SK-N-SH (cell line): ENCODE results near the gene CCDC87. TPM values are rescaled to one million over a fixed set of nuclear protein-coding genes. Genes with fewer than 3 reads are reported as not detected.

ENCODE experiments used
- CTCF ChIA-PET: fragments of 300-600, 350-600 bp; formaldehyde crosslinking; extraction: SDS; loops from one replicate; lab custom pipeline; 2021; lab: Yijun Ruan, JAX
- POLR2A ChIA-PET: fragments of 350-600 bp; sonication (Branson Sonifier 250); formaldehyde crosslinking; extraction: SDS; loops from one replicate; lab custom pipeline; 2020; ENCODE audit warnings: antibody characterized with exemption, inconsistent platforms; lab: Yijun Ruan, JAX
- DNase-seq: peaks from one replicate; pipeline ENCODE4 v3.0.0; 2012
- H2AFZ ChIP-seq: fragments of 200-600 bp; sonication (generic); 2 replicates; pipeline ENCODE4 v1.8.1; 2016; ENCODE audit warnings: antibody characterized with exemption, mild to moderate bottlenecking, low read depth
- H3F3A ChIP-seq: fragments of 200-600 bp; sonication (generic); replicated peaks from 2 replicates; pipeline ENCODE3; 2016; ENCODE audit warnings: antibody characterized with exemption, mild to moderate bottlenecking; ENCODE audit not compliant: insufficient read depth
- H3K27ac ChIP-seq, 2 experiments: fragments of 200-500 bp in 1 of 2; fragments of 200-600 bp in 1 of 2; sonication (Bioruptor generic) in 1 of 2; sonication (generic), shearing (Covaris generic) in 1 of 2; 2 replicates each; pipeline versions ENCODE4 v1.5.1 to v1.6.1; 2014 to 2016; ENCODE audit warnings: low read depth in 2 of 2, inconsistent platforms in 1 of 2, low read length in 1 of 2, mild to moderate bottlenecking in 1 of 2, mixed read lengths in 1 of 2
- H3K27me3 ChIP-seq: fragments of 200-600 bp; sonication (generic), shearing (Covaris generic); 2 replicates; pipeline ENCODE4 v1.6.1; 2016; ENCODE audit warnings: mixed run types; ENCODE audit not compliant: insufficient read depth
- H3K36me3 ChIP-seq, 2 experiments: fragments of 200-500 bp in 1 of 2; fragments of 200-600 bp in 1 of 2; sonication (Bioruptor generic) in 1 of 2; sonication (generic) in 1 of 2; replicated peaks in 1 of 2; 2 replicates each; pipeline versions ENCODE3 to v1.5.1; 2014 to 2016; ENCODE audit warnings: low read length in 1 of 2, mild to moderate bottlenecking in 1 of 2; ENCODE audit not compliant: insufficient read depth in 2 of 2, control insufficient read depth in 1 of 2
- H3K4me1 ChIP-seq, 2 experiments: fragments of 200-500 bp in 1 of 2; fragments of 200-600 bp in 1 of 2; sonication (Bioruptor generic) in 1 of 2; sonication (generic), shearing (Covaris generic) in 1 of 2; 2 replicates each; pipeline versions ENCODE4 v1.5.1 to v1.6.1; 2014 to 2016; ENCODE audit warnings: low read depth in 1 of 2, low read length in 1 of 2, mixed run types in 1 of 2; ENCODE audit not compliant: insufficient read depth in 2 of 2, control insufficient read depth in 1 of 2
- H3K4me2 ChIP-seq: fragments of 200-600 bp; sonication (generic), shearing (Covaris generic); 2 replicates; pipeline ENCODE4 v1.6.1; 2017; ENCODE audit warnings: mixed run types
- H3K4me3 ChIP-seq, 2 experiments: fragments of 200-500 bp in 1 of 2; fragments of 200-600 bp in 1 of 2; sonication (Bioruptor generic) in 1 of 2; sonication (generic), shearing (Covaris generic) in 1 of 2; 2 replicates each; pipeline versions ENCODE4 v1.5.1 to v1.8.1; 2014 to 2016; ENCODE audit warnings: low read depth in 2 of 2, inconsistent platforms in 1 of 2, low read length in 1 of 2, mild to moderate bottlenecking in 1 of 2, mixed read lengths in 1 of 2, moderate library complexity in 1 of 2
- H3K79me2 ChIP-seq: fragments of 200-600 bp; sonication (generic); 2 replicates; pipeline ENCODE4 v1.8.1; 2017; ENCODE audit warnings: mild to moderate bottlenecking; ENCODE audit not compliant: insufficient read depth
- H3K9ac ChIP-seq: fragments of 200-600 bp; sonication (generic); 2 replicates; pipeline ENCODE4 v1.6.1; 2017; ENCODE audit warnings: mixed run types
- H3K9me2 ChIP-seq: fragments of 200-600 bp; sonication (generic); 2 replicates; pipeline ENCODE4 v1.6.1; 2017; ENCODE audit warnings: mixed run types
- H3K9me3 ChIP-seq: fragments of 200-600 bp; sonication (generic); 2 replicates; pipeline ENCODE4 v1.6.1; 2017; ENCODE audit warnings: mixed run types, mild to moderate bottlenecking, moderate library complexity
- H4K20me1 ChIP-seq: fragments of 200-600 bp; sonication (generic); 2 replicates; pipeline ENCODE4 v1.6.1; 2017; ENCODE audit warnings: mild to moderate bottlenecking, mixed run types; ENCODE audit not compliant: insufficient read depth
- ELF1 ChIP-seq: IDR thresholded peaks from 2 replicates; pipeline ENCODE4 v1.4.0; 2012
- EZH2phosphoT487 ChIP-seq: fragments of 200-600 bp; sonication (generic); IDR thresholded peaks from 2 replicates; pipeline ENCODE4 v1.6.1; 2017; ENCODE audit warnings: low read depth, mixed run types, mild to moderate bottlenecking, antibody characterized with exemption, moderate library complexity, borderline replicate concordance
- FOSL2 ChIP-seq: IDR thresholded peaks from 2 replicates; pipeline ENCODE4 v1.4.0; 2012; ENCODE audit warnings: low read depth, mild to moderate bottlenecking, moderate library complexity, borderline replicate concordance
- FOXM1 ChIP-seq: IDR thresholded peaks from 2 replicates; pipeline ENCODE4 v1.4.0; 2012; ENCODE audit warnings: low read depth, mild to moderate bottlenecking
- GABPA ChIP-seq: IDR thresholded peaks from 2 replicates; pipeline ENCODE4 v1.4.0; 2012; ENCODE audit warnings: low read depth, mild to moderate bottlenecking
- GATA2 ChIP-seq: sonication (generic); formaldehyde crosslinking; IDR thresholded peaks from 2 replicates; pipeline ENCODE4 v1.5.0; 2020; ENCODE audit warnings: mild to moderate bottlenecking, missing genetic modification reagents
- MXI1 ChIP-seq: IDR thresholded peaks from 2 replicates; pipeline ENCODE4 v1.6.1; 2012; ENCODE audit warnings: mild to moderate bottlenecking, low read depth, low read length, improper control_type of control experiment
- NFIC ChIP-seq: IDR thresholded peaks from 2 replicates; pipeline ENCODE4 v1.4.0; 2012; ENCODE audit warnings: borderline replicate concordance
- NRF1 ChIP-seq: IDR thresholded peaks from 2 replicates; pipeline ENCODE4 v1.6.1; 2012; ENCODE audit warnings: low read depth, mild to moderate bottlenecking, low read length
- PBX3 ChIP-seq: IDR thresholded peaks from 2 replicates; pipeline ENCODE4; 2012
- RAD21 ChIP-seq: IDR thresholded peaks from 2 replicates; pipeline ENCODE4 v1.6.1; 2012; ENCODE audit warnings: mild to moderate bottlenecking, low read length
- RCOR1 ChIP-seq: fragments of 150-350 bp; IDR thresholded peaks from 2 replicates; pipeline ENCODE4 v1.6.1; 2017; ENCODE audit warnings: antibody characterized with exemption, low read length
- RFX5 ChIP-seq: IDR thresholded peaks from 2 replicates; pipeline ENCODE4 v1.6.1; 2012; ENCODE audit warnings: mild to moderate bottlenecking, improper control_type of control experiment, low read length
- RXRA ChIP-seq: IDR thresholded peaks from 2 replicates; pipeline ENCODE4 v1.4.0; 2012; ENCODE audit warnings: low read depth, mild to moderate bottlenecking, borderline replicate concordance
- SIN3A ChIP-seq: IDR thresholded peaks from 2 replicates; pipeline ENCODE4 v1.6.1; 2012; ENCODE audit warnings: low read depth, mild to moderate bottlenecking, low read length, moderate library complexity, borderline replicate concordance
- TEAD4 ChIP-seq: IDR thresholded peaks from 2 replicates; pipeline ENCODE4 v1.4.0; 2012; ENCODE audit warnings: mild to moderate bottlenecking, borderline replicate concordance; ENCODE audit not compliant: insufficient read depth
- ZBTB33 ChIP-seq: IDR thresholded peaks from 2 replicates; pipeline ENCODE4 v1.4.0; 2012; ENCODE audit warnings: low read depth, borderline replicate concordance
- WGBS: methylation state at CpG from one replicate; pipeline ENCODE4 v1.1.6; 2017; ENCODE audit warnings: low lambda C conversion rate; 5-methylcytosine and 5-hydroxymethylcytosine counted together
- polyA plus RNA-seq, 3 experiments: library from polyadenylated mRNA; depleted of rRNA; stranded (reverse); fragments of >200 nt; gene quantifications; 2 replicates each; pipeline ENCODE4 v1.2.3, GENCODE V29; 2012
- TF ChIP-seq, protein P1 (sequence below): fragments of 150-350 bp; IDR thresholded peaks from 2 replicates; pipeline ENCODE4 v1.6.1; 2017; ENCODE audit warnings: antibody characterized with exemption, low read length, low read depth, borderline replicate concordance
- TF ChIP-seq, protein P2 (sequence below): IDR thresholded peaks from 2 replicates; pipeline ENCODE4 v1.6.1; 2012; ENCODE audit warnings: mild to moderate bottlenecking, low read depth, low read length, moderate library complexity

CCDC87 gene
- polyA plus RNA-seq, 1 of the 3 experiments (the other 2 are of a cell fraction): 0.21 TPM

DNA sequence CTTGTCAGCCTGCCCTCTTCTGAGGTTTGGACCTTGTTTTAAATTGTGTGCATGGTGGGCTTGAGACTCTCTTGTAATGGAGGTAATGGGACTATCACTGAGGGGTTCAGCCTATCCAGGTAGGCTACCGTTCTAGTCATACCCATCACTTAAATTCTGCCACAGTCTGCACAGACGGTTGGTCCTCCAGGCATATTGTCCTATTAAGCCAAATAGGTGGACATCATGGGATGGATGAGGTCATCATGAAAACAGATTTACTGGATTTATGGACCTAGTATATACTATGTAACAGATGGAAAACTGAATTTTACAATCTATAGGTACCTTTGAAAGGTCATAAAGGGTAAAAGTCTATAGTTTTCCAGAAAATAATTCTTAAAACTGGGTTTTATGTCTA lies 36.5 kb upstream of the CCDC87 start:
- Histone ChIP-seq H3K9me2 (no peaks in the 10 kb centered on the region), H2AFZ (no peak overlapping the region), H3K9me3 (no peaks in the 10 kb centered on the region), H3K79me2 (peaks cover 100% of the 10 kb centered on the region), H3K27ac (no peak overlapping the region), H3K4me1 (no peaks in the 10 kb centered on the region), H3K9ac (no peak overlapping the region), H3K4me2 (no peak overlapping the region), H3F3A (peaks cover 5% of the 10 kb centered on the region), H4K20me1 (peaks cover 76% of the 10 kb centered on the region), H3K36me3 (peaks cover 58 to 61% of the 10 kb centered on the region in 2 experiments), H3K27me3 (no peaks in the 10 kb centered on the region), H3K4me3 (no peak overlapping the region)
- TF ChIP-seq, protein P1, sequence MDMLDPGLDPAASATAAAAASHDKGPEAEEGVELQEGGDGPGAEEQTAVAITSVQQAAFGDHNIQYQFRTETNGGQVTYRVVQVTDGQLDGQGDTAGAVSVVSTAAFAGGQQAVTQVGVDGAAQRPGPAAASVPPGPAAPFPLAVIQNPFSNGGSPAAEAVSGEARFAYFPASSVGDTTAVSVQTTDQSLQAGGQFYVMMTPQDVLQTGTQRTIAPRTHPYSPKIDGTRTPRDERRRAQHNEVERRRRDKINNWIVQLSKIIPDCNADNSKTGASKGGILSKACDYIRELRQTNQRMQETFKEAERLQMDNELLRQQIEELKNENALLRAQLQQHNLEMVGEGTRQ: no peak
- TF ChIP-seq, protein P2, sequence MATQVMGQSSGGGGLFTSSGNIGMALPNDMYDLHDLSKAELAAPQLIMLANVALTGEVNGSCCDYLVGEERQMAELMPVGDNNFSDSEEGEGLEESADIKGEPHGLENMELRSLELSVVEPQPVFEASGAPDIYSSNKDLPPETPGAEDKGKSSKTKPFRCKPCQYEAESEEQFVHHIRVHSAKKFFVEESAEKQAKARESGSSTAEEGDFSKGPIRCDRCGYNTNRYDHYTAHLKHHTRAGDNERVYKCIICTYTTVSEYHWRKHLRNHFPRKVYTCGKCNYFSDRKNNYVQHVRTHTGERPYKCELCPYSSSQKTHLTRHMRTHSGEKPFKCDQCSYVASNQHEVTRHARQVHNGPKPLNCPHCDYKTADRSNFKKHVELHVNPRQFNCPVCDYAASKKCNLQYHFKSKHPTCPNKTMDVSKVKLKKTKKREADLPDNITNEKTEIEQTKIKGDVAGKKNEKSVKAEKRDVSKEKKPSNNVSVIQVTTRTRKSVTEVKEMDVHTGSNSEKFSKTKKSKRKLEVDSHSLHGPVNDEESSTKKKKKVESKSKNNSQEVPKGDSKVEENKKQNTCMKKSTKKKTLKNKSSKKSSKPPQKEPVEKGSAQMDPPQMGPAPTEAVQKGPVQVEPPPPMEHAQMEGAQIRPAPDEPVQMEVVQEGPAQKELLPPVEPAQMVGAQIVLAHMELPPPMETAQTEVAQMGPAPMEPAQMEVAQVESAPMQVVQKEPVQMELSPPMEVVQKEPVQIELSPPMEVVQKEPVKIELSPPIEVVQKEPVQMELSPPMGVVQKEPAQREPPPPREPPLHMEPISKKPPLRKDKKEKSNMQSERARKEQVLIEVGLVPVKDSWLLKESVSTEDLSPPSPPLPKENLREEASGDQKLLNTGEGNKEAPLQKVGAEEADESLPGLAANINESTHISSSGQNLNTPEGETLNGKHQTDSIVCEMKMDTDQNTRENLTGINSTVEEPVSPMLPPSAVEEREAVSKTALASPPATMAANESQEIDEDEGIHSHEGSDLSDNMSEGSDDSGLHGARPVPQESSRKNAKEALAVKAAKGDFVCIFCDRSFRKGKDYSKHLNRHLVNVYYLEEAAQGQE: no peak
- no peak for TF ChIP-seq NRF1
- no peak for TF ChIP-seq FOXM1
- TF ChIP-seq RFX5: no peak
- TF ChIP-seq GATA2 (CRISPR knock-in tag): no peak
- no peak for TF ChIP-seq ELF1
- no peak for TF ChIP-seq SIN3A
- no peak for TF ChIP-seq RAD21
- TF ChIP-seq FOSL2: no peak
- TF ChIP-seq GABPA: no peak
- no peak for TF ChIP-seq RXRA
- no peak for TF ChIP-seq EZH2phosphoT487
- TF ChIP-seq ZBTB33: no peak
- no peak for TF ChIP-seq MXI1
- no peak for TF ChIP-seq RCOR1
- no peak for TF ChIP-seq NFIC
- TF ChIP-seq TEAD4: no peak
- TF ChIP-seq PBX3: no peak
- CTCF ChIA-PET: no interaction called here
- DNase-seq: no peak
- 95% methylated on average over 2 of the region's 2 CpGs for WGBS
- POLR2A ChIA-PET: interaction anchor here (0.7 to 1.7 kb wide), 3 partner anchors 9 to 147 kb away, joined by 3 to 5 read pairs (median 4); partner anchors contain the start of genes RBM14 and RBM4
